Lower lobe of right lung (tissue), 2 donors: ENCODE results near the gene TENM3. TPM values are rescaled to one million over a fixed set of nuclear protein-coding genes. Genes with fewer than 3 reads are reported as not detected.

ENCODE experiments used
- ATAC-seq, 2 donors: fragments of 200-7000 bp; cut with Tn5 transposase; one replicate each; pipeline ENCODE4 v1.9.1; 2020 to 2022; ENCODE audit warnings: mild to moderate bottlenecking in 2 of 2, moderate library complexity in 2 of 2
- DNase-seq: peaks from one replicate; pipeline ENCODE4 v3.0.0-alpha.2; 2020
- H3K27ac ChIP-seq: fragments of 200-600 bp; one replicate; pipeline ENCODE4 v1.8.0; 2022
- H3K27me3 ChIP-seq: fragments of 200-600 bp; one replicate; pipeline ENCODE4 v1.8.0; 2022; ENCODE audit warnings: low read depth
- H3K36me3 ChIP-seq: fragments of 200-600 bp; one replicate; pipeline ENCODE4 v1.8.0; 2022; ENCODE audit warnings: mild to moderate bottlenecking
- H3K4me1 ChIP-seq: fragments of 200-600 bp; one replicate; pipeline ENCODE4 v1.8.0; 2022
- H3K4me3 ChIP-seq: fragments of 200-600 bp; one replicate; pipeline ENCODE4 v1.8.0; 2022; ENCODE audit warnings: mild to moderate bottlenecking
- H3K9me3 ChIP-seq: fragments of 200-600 bp; one replicate; pipeline ENCODE4 v1.8.0; 2022
- CTCF ChIP-seq: fragments of 200-600 bp; IDR thresholded peaks from one replicate; pipeline ENCODE4 v1.8.0; 2022; ENCODE audit warnings: antibody characterized with exemption, mild to moderate bottlenecking
- intact Hi-C: fragments of 100-400 bp; cut with DNase I; formaldehyde crosslinking; loops from one replicate; pipeline ENCODE4 v1.11.0; 2022
- total RNA-seq: library from RNA; stranded (reverse); fragmentation: NEBNext Ultra II Directional; extraction: Animal tissue kit (Norgen Biotek cat#: 25700); gene quantifications from one replicate; pipeline ENCODE4 v1.2.1, GENCODE V29; 2021
- donor health status: DM: no; HTN: yes; CAD: no; lungs with severe emphysema.

TENM3 gene
- total RNA-seq, 1 donor from 2014 or later = 1.9 TPM

GRCh38 chr4:182418054-182418734 is 175.0 kb downstream of the TENM3 start:
- no peaks in the 10 kb centered on the region for H3K36me3 ChIP-seq
- intact Hi-C loops = no loop called here
- H3K4me3 ChIP-seq = no peak overlapping the region
- ATAC-seq = no peak
- no peak for TF ChIP-seq CTCF
- no peak for DNase-seq
- no peaks in the 10 kb centered on the region for H3K4me1 ChIP-seq
- H3K9me3 ChIP-seq = peaks cover 4% of the 10 kb centered on the region
- no peaks in the 10 kb centered on the region for H3K27me3 ChIP-seq
- H3K27ac ChIP-seq = no peak overlapping the region

GRCh38 chr4:182420189-182420588 is 177.0 kb downstream of the TENM3 start:
- intact Hi-C loops = no loop called here
- Histone ChIP-seq H3K36me3 (no peaks in the 10 kb centered on the region), H3K27me3 (no peaks in the 10 kb centered on the region), H3K9me3 (no peaks in the 10 kb centered on the region), H3K4me3 (no peak overlapping the region), H3K27ac (no peak overlapping the region), H3K4me1 (no peaks in the 10 kb centered on the region)
- DNase-seq (no peak), ATAC-seq (no peak)
- no peak for TF ChIP-seq CTCF

- ATAC-seq = no peak
Measured at GRCh38 chr4:182421753-182422152, 178.6 kb downstream of the TENM3 start.

GRCh38 chr4:182425302-182425701 is 182.1 kb downstream of the TENM3 start:
- Histone ChIP-seq H3K4me3 (no peak overlapping the region), H3K4me1 (no peaks in the 10 kb centered on the region), H3K27me3 (no peaks in the 10 kb centered on the region), H3K27ac (no peak overlapping the region), H3K36me3 (no peaks in the 10 kb centered on the region), H3K9me3 (no peaks in the 10 kb centered on the region)
- TF ChIP-seq CTCF = no peak
- intact Hi-C loops = no loop called here
- no peak for DNase-seq
- ATAC-seq = no peak

More at GRCh38 chr4:182421753-182422152, 178.6 kb downstream of the TENM3 start:
- H3K4me1 ChIP-seq = no peaks in the 10 kb centered on the region
- H3K36me3 ChIP-seq = no peaks in the 10 kb centered on the region
- no peak for DNase-seq
- intact Hi-C loops = no loop called here
- no peak overlapping the region for H3K4me3 ChIP-seq
- no peaks in the 10 kb centered on the region for H3K9me3 ChIP-seq
- no peaks in the 10 kb centered on the region for H3K27me3 ChIP-seq
- no peak overlapping the region for H3K27ac ChIP-seq
- no peak for TF ChIP-seq CTCF

- intact Hi-C loops = no loop called here
- no peak for ATAC-seq
Measured at GRCh38 chr4:182426901-182427300, 183.7 kb downstream of the TENM3 start.

More at GRCh38 chr4:182426901-182427300, 183.7 kb downstream of the TENM3 start:
- no peak overlapping the region for H3K4me3 ChIP-seq
- H3K36me3 ChIP-seq = no peaks in the 10 kb centered on the region
- no peaks in the 10 kb centered on the region for H3K4me1 ChIP-seq
- no peak for DNase-seq
- no peak for TF ChIP-seq CTCF
- H3K27me3 ChIP-seq = no peaks in the 10 kb centered on the region
- H3K9me3 ChIP-seq = no peaks in the 10 kb centered on the region
- H3K27ac ChIP-seq = no peak overlapping the region
